Measurements from ENCODE around the gene LSM5.

- TF ChIP-seq EZH2 (IDR thresholded peaks at IDR 0.05; ENCODE audit: low read depth) (no peak), CTCF (conservative IDR thresholded peaks at IDR 0.05) (peak; percentile 97)
These were observed 10.5 kb downstream of the LSM5 start for GRCh38 chr7:32479574-32480200.
